Measurements from ENCODE around the gene FAM216A. TPM values are rescaled to one million over a fixed set of nuclear protein-coding genes. Genes with fewer than 3 reads are reported as not detected.
"Not testable (repeated sequence)": the region's sequence is repeated elsewhere in the genome, so short reads cannot be mapped to it uniquely, and the experiment has no call there.

Gene FAM216A
- total RNA-seq, 1 donor from 2014 or later: 3.1 TPM

- TF ChIP-seq CTCF (IDR thresholded peaks at IDR 0.05; ENCODE audit: unreplicated experiment): no peak
- Mint-ChIP-seq H3K9me3 (ENCODE audit: unreplicated experiment) (no peaks in the 10 kb centered on the region), H3K4me3 (ENCODE audit: unreplicated experiment) (no peak overlapping the region), H3K27me3 (ENCODE audit: unreplicated experiment) (no peaks in the 10 kb centered on the region), H3K27ac (ENCODE audit: unreplicated experiment) (no peak overlapping the region), H3K36me3 (ENCODE audit: low read depth, unreplicated experiment) (no peaks in the 10 kb centered on the region), H3K4me1 (ENCODE audit: unreplicated experiment) (no peaks in the 10 kb centered on the region)
- DNase-seq (ENCODE audit: low spot score): no peak
Measured at GRCh38 chr12:110426406-110426805, 42.2 kb upstream of the FAM216A start.

- H3K27me3 Mint-ChIP-seq (ENCODE audit: unreplicated experiment); H3K27ac Mint-ChIP-seq (ENCODE audit: unreplicated experiment); H3K9me3 Mint-ChIP-seq (ENCODE audit: unreplicated experiment); H3K4me3 Mint-ChIP-seq (ENCODE audit: unreplicated experiment); DNase-seq (ENCODE audit: low spot score); H3K4me1 Mint-ChIP-seq (ENCODE audit: unreplicated experiment); H3K36me3 Mint-ChIP-seq (ENCODE audit: low read depth, unreplicated experiment): not testable (repeated sequence)
Measured at GRCh38 chr12:110429676-110430075, 39.0 kb upstream of the FAM216A start.

DNA sequence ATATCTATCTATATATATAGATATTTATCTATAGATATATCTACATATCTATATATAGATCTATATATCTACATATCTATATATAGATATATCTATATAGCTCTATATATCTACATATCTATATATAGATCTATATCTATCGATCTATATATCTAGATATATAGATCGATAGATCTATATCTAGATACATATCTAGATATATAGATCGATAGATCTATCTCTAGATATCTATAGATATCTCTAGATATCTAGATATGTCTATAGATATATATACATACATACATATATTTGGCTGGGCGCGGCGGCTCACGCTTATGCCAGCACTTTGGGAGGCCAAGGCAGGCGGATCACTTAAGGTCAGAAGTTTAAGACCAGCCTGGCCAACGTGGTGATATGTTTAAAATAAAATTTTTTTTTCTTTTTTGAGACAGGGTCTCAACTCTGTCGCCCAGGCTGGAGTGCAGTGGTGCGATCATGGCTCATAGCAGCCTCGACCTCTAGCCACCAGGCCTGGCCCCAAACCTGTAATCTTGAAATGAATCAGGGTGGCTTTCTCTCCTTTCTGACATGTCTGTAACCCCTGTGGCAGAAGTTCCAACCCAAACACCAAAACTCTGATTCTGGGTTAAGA, 36.6 kb upstream of the FAM216A start:
- Mint-ChIP-seq H3K27ac (ENCODE audit: unreplicated experiment) (no peak overlapping the region), H3K27me3 (ENCODE audit: unreplicated experiment) (no peaks in the 10 kb centered on the region), H3K36me3 (ENCODE audit: low read depth, unreplicated experiment) (peaks cover 20% of the 10 kb centered on the region), H3K4me3 (ENCODE audit: unreplicated experiment) (no peak overlapping the region), H3K4me1 (ENCODE audit: unreplicated experiment) (no peaks in the 10 kb centered on the region), H3K9me3 (ENCODE audit: unreplicated experiment) (no peaks in the 10 kb centered on the region)
- no peak for TF ChIP-seq CTCF (IDR thresholded peaks at IDR 0.05; ENCODE audit: unreplicated experiment)
- DNase-seq (ENCODE audit: low spot score): no peak

DNA sequence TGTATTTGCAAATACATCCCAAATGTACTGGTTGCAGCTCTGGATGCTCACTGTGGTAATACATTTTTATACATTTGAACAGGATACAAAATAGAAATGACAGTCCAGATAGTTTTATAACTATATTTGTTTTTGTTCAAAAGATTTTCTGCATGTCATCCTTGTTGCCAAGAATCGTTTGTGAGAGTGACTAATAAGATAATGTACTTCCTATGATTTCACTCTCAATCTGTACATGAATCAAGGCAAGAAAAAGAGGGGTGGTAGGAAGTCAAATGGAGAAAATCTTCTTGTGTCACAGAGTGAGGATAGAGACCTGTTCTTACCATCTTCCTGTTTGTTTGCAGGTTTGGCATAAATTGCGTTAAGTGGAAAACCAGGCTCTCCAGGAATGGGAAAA, 32.4 kb upstream of the FAM216A start:
- no peak for TF ChIP-seq CTCF (IDR thresholded peaks at IDR 0.05; ENCODE audit: unreplicated experiment)
- Mint-ChIP-seq H3K9me3 (ENCODE audit: unreplicated experiment) (no peaks in the 10 kb centered on the region), H3K27ac (ENCODE audit: unreplicated experiment) (no peak overlapping the region), H3K36me3 (ENCODE audit: low read depth, unreplicated experiment) (peaks cover 34% of the 10 kb centered on the region), H3K27me3 (ENCODE audit: unreplicated experiment) (no peaks in the 10 kb centered on the region), H3K4me1 (ENCODE audit: unreplicated experiment) (no peaks in the 10 kb centered on the region), H3K4me3 (ENCODE audit: unreplicated experiment) (no peak overlapping the region)
- no peak for DNase-seq (ENCODE audit: low spot score)

- H3K36me3 Mint-ChIP-seq (ENCODE audit: low read depth, unreplicated experiment): peaks cover 20% of the 10 kb centered on the region
- DNase-seq (ENCODE audit: low spot score): no peak
- no peaks in the 10 kb centered on the region for H3K9me3 Mint-ChIP-seq (ENCODE audit: unreplicated experiment)
- H3K4me1 Mint-ChIP-seq (ENCODE audit: unreplicated experiment): peaks cover 13% of the 10 kb centered on the region
- TF ChIP-seq CTCF (IDR thresholded peaks at IDR 0.05; ENCODE audit: unreplicated experiment): no peak
- H3K27me3 Mint-ChIP-seq (ENCODE audit: unreplicated experiment): peaks cover 4% of the 10 kb centered on the region
- H3K4me3 Mint-ChIP-seq (ENCODE audit: unreplicated experiment): no peak overlapping the region
- H3K27ac Mint-ChIP-seq (ENCODE audit: unreplicated experiment): no peak overlapping the region
Measured at GRCh38 chr12:110444455-110444854, 24.2 kb upstream of the FAM216A start.

Data from endothelial cell (in vitro differentiated cells).